Measurements from ENCODE around the gene BRME1. TPM values are rescaled to one million over a fixed set of nuclear protein-coding genes. Genes with fewer than 3 reads are reported as not detected.

The BRME1 gene
- total RNA-seq, 1 experiment from 2014 or later: 6.7 TPM

- Histone ChIP-seq H3K4me2 (ENCODE audit: insufficient read depth, insufficient read length, low read length) (no peak overlapping the region), H3K4ac (ENCODE audit: low read depth, low read length) (no peak overlapping the region), H2BK12ac (ENCODE audit: insufficient read length, low read depth, low read length) (no peak overlapping the region), H3K79me2 (ENCODE audit: insufficient read depth, low read length) (no peaks in the 10 kb centered on the region), H2BK20ac (ENCODE audit: low read depth, low read length, poor library complexity, severe bottlenecking) (no peak overlapping the region), H2AK5ac (ENCODE audit: insufficient read length, low read length) (no peak overlapping the region), H3K4me1 (ENCODE audit: insufficient read depth, low read length) (no peaks in the 10 kb centered on the region), H3K9me3 (ENCODE audit: control insufficient read depth, low read depth, low read length) (no peaks in the 10 kb centered on the region), H4K91ac (ENCODE audit: insufficient read length, low read depth, low read length) (no peak overlapping the region), H3K27ac (ENCODE audit: insufficient read length, low read depth, low read length) (no peak overlapping the region), H4K8ac (replicated peaks; ENCODE audit: insufficient read length, low read depth, low read length) (no peak overlapping the region), H3K79me1 (ENCODE audit: insufficient read depth, low read depth, low read length, poor library complexity, severe bottlenecking) (no peaks in the 10 kb centered on the region), H3K23me2 (ENCODE audit: insufficient read length, low read depth, low read length, poor library complexity, severe bottlenecking) (no peaks in the 10 kb centered on the region), H3K9ac (ENCODE audit: extremely low read depth, insufficient read length, low read length) (no peak overlapping the region), H2AFZ (ENCODE audit: low read length) (no peak overlapping the region), H3T11ph (ENCODE audit: low read length) (no peak overlapping the region), H4K20me1 (ENCODE audit: control insufficient read depth, insufficient read depth, insufficient read length) (no peaks in the 10 kb centered on the region), H2BK120ac (ENCODE audit: low read depth, low read length, poor library complexity, severe bottlenecking) (no peak overlapping the region), H2BK5ac (ENCODE audit: insufficient read length, low read length) (no peak overlapping the region), H3K23ac (ENCODE audit: insufficient read length, low read depth, low read length) (no peak overlapping the region), H3K56ac (ENCODE audit: insufficient read length, low read depth, low read length) (no peak overlapping the region), H3K27me3 (ENCODE audit: insufficient read depth, low read length) (no peaks in the 10 kb centered on the region), H4K5ac (ENCODE audit: insufficient read length, low read depth, low read length) (no peak overlapping the region), H3K18ac (ENCODE audit: insufficient read length, low read depth, low read length) (no peak overlapping the region), H2BK15ac (ENCODE audit: low read depth, low read length) (no peak overlapping the region), H3K14ac (ENCODE audit: insufficient read depth, low read length) (no peak overlapping the region)
- Mint-ChIP-seq H3K27ac (peak overlapping the region in 1 of 3 experiments; percentile 59; a peak in 1 of 7 replicates), H3K4me1 (no peaks in the 10 kb centered on the region), H3K36me3 (ENCODE audit: insufficient read depth in 1 of 3, low read depth in 3 of 3) (no peaks in the 10 kb centered on the region), H3K9me3 (no peaks in the 10 kb centered on the region), H3K27me3 (ENCODE audit: low read depth) (no peaks in the 10 kb centered on the region), H3K4me3 (no peak overlapping the region)
- TF ChIP-seq, protein P1, sequence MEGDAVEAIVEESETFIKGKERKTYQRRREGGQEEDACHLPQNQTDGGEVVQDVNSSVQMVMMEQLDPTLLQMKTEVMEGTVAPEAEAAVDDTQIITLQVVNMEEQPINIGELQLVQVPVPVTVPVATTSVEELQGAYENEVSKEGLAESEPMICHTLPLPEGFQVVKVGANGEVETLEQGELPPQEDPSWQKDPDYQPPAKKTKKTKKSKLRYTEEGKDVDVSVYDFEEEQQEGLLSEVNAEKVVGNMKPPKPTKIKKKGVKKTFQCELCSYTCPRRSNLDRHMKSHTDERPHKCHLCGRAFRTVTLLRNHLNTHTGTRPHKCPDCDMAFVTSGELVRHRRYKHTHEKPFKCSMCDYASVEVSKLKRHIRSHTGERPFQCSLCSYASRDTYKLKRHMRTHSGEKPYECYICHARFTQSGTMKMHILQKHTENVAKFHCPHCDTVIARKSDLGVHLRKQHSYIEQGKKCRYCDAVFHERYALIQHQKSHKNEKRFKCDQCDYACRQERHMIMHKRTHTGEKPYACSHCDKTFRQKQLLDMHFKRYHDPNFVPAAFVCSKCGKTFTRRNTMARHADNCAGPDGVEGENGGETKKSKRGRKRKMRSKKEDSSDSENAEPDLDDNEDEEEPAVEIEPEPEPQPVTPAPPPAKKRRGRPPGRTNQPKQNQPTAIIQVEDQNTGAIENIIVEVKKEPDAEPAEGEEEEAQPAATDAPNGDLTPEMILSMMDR (conservative IDR thresholded peaks at IDR 0.05): no peak
- WGBS (ENCODE audit: extremely low coverage, insufficient read length, low lambda C conversion rate): no CpG with 5 or more reads among the region's 5 CpGs
- no peak for DNase-seq
These were observed 11.4 kb downstream of the BRME1 start for GRCh38 chr19:13894552-13894951.
